ENCODE data around the gene IQGAP1. TPM values are rescaled to one million over a fixed set of nuclear protein-coding genes. Genes with fewer than 3 reads are reported as not detected.

IQGAP1 gene
- total RNA-seq, 1 donor from 2014 or later: 187 TPM

DNA sequence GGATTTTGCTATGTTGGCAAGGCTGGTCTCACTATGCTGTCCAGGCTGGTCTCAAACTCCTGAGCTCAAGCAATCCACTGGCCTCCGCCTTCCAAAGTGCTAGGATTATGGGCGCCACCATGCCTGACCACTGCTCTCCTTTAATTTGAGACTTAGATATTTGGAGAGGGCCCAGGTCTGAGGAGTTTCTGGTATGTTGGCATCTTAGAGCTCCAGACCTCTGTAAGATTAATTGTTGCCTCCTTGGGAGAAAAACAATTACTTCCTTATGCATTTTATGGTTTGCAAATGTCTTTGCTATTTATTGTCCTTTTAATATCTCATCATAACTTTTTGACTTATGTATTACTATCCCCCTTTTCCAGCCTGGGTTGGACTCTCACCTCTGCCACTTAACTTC, 33.1 kb upstream of the IQGAP1 start:
- H3K4me3 ChIP-seq (ENCODE audit: low read depth, low read length): no peak overlapping the region
- no peak for DNase-seq (ENCODE audit: low read depth)
- TF ChIP-seq, protein P1, sequence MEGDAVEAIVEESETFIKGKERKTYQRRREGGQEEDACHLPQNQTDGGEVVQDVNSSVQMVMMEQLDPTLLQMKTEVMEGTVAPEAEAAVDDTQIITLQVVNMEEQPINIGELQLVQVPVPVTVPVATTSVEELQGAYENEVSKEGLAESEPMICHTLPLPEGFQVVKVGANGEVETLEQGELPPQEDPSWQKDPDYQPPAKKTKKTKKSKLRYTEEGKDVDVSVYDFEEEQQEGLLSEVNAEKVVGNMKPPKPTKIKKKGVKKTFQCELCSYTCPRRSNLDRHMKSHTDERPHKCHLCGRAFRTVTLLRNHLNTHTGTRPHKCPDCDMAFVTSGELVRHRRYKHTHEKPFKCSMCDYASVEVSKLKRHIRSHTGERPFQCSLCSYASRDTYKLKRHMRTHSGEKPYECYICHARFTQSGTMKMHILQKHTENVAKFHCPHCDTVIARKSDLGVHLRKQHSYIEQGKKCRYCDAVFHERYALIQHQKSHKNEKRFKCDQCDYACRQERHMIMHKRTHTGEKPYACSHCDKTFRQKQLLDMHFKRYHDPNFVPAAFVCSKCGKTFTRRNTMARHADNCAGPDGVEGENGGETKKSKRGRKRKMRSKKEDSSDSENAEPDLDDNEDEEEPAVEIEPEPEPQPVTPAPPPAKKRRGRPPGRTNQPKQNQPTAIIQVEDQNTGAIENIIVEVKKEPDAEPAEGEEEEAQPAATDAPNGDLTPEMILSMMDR (conservative IDR thresholded peaks at IDR 0.05; ENCODE audit: low read depth, low read length): no peak

DNA sequence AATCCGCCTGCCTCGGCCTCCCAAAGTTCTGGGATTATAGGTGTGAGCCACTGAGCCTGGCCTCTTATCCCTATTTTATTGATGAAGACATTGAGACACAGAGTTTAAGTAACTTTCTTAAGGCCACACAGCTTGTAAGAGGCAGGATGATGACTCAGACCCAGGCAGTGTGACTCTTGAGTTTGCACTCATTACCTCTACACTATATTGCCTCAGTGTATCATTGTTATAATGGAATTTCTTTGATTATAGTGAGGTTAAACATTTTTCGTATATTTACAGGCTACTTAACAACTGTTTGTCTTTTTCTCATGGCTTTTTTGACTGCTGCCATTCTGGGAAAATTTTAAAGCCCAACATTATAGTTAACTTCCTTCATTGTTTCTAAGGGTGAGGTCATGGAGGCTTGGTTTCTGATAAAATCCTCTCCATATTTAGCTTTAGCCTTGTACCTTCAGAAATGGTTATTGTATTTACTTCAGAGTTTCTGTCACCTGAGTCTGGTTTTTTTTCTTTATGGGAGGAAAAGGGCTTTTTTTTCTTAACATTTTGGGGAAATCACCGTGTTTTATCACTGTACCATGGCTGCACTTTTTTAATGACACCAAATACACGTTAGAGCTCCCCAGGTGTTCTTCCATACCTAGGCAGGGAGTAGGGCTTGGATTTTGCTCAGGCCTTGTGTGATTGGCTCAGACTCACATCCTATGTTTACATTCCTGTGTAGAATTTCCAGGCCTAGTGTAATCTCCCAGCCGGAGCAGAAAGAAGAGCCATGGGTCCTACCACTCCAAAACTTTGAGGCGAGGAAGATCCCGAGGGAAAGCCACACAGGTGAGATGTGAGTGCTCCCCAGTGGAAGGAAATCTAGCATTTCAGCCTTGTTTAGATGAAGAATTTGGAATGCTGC, 29.7 kb upstream of the IQGAP1 start:
- no peak for DNase-seq (ENCODE audit: low read depth)
- TF ChIP-seq, protein P1 (conservative IDR thresholded peaks at IDR 0.05; ENCODE audit: low read depth, low read length): no peak
- no peak overlapping the region for H3K4me3 ChIP-seq (ENCODE audit: low read depth, low read length)

DNA sequence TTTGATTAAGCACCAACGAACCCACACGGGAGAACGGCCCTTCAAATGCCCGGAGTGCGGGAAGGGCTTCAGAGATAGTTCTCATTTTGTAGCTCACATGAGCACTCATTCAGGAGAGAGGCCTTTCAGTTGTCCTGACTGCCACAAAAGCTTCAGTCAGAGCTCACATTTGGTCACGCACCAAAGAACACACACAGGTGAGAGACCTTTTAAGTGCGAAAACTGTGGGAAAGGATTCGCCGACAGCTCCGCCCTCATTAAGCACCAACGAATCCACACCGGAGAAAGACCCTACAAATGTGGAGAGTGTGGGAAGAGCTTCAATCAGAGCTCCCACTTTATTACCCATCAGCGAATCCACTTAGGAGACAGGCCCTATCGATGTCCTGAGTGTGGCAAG, 27.3 kb upstream of the IQGAP1 start:
- TF ChIP-seq, protein P1 (conservative IDR thresholded peaks at IDR 0.05; ENCODE audit: low read depth, low read length): no peak
- H3K4me3 ChIP-seq (ENCODE audit: low read depth, low read length): no peak overlapping the region
- DNase-seq (ENCODE audit: low read depth): no peak

DNA sequence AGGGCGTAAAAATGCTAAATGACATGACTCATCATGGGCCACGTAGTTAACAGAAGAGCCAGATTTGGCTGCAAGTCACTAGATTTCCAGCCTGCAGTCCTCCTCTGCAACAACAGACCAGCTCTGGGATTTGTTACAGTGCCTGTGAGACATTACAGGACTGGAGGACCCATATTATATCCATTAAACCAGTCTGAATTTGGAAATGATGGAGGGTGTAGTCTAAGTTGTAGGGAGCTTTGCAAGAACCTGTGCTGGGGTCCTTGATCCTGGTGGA, 25.2 kb upstream of the IQGAP1 start:
- no peak for DNase-seq (ENCODE audit: low read depth)
- H3K4me3 ChIP-seq (ENCODE audit: low read depth, low read length): no peak overlapping the region
- TF ChIP-seq, protein P1 (conservative IDR thresholded peaks at IDR 0.05; ENCODE audit: low read depth, low read length): no peak

DNA sequence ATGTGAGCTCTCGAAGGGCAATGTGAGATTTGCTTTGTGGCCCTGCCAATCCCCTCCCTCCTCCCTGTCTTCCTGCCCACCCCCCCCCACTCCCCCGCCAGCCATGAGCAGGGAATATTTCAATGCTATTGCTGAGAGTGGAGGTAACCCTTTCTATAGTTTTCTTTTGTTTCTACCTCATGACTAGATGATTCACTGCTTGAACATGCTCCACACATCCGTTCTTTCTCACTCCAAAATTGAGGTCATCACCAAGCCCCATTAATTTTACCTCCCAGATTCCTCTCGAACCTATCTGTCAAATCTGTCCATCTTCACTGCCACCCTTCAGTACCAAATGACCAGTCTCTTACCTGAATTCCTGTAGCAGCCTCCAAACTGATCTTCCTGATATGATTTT, 23.8 kb upstream of the IQGAP1 start:
- TF ChIP-seq, protein P1 (conservative IDR thresholded peaks at IDR 0.05; ENCODE audit: low read depth, low read length): no peak
- peak; percentile 49 for DNase-seq (ENCODE audit: low read depth)
- H3K4me3 ChIP-seq (ENCODE audit: low read depth, low read length): no peak overlapping the region

DNA sequence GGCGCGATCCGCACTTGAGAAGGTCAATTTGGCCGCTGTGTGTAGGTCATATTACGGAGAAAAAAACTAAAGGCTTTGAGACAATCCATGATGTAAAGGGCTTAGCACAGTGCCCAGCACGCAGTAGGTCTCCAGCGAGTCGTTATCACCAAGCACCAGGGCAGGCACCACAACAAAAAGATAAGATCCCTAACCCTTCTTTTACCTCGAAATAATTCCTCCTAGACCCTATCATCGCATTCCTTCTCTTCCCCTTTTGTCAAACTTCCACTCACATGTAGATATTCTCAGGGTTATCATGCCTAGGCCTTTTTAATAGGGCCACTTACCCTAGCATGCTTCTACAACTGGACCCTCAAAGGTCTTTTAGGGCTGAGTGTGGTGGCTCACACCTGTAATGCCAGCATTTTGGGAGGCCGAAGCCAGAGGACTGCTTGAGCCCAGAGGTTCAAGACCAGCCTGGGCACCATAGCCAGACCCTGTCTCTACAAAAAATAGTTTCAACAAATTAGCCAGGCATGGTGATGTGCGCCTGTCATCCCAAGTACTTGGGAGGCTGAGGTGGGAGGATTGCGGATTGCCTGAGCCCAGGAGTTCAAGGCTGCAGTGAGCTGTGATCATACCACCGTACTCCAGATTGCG, 22.5 kb upstream of the IQGAP1 start:
- no peak for DNase-seq (ENCODE audit: low read depth)
- TF ChIP-seq, protein P1 (conservative IDR thresholded peaks at IDR 0.05; ENCODE audit: low read depth, low read length): no peak
- H3K4me3 ChIP-seq (ENCODE audit: low read depth, low read length): no peak overlapping the region

All from epithelial cell of proximal tubule (primary cell).